ENCODE results near the gene SERPING1.

Gene SERPING1

GRCh38 chr11:57656885-57657193 is 59.4 kb downstream of the SERPING1 start:
- no peak for DNase-seq

GRCh38 chr11:57657194-57658022 is 59.9 kb downstream of the SERPING1 start, which contains the start of gene CLP1:
Gene CLP1 (plus strand): TSS chr11:57657762. CDS start chr11:57659477, 1,715 bp downstream.
- peak; percentile 99 for DNase-seq

GRCh38 chr11:57658023-57658361 is 60.5 kb downstream of the SERPING1 start:
- no peak for DNase-seq

- DNase-seq: no peak
Observed at GRCh38 chr11:57659669-57660068, 62.2 kb downstream of the SERPING1 start.

GRCh38 chr11:57662893-57663292 is 65.4 kb downstream of the SERPING1 start:
- no peak for DNase-seq

- no peak for DNase-seq
Observed at GRCh38 chr11:57663975-57664374, 66.5 kb downstream of the SERPING1 start.

All from EL (cell line).